ENCODE measurements around the gene GPR143.

GPR143 gene

GRCh38 chrX:9759337-9759736 is 6.3 kb downstream of the GPR143 start:
- no peaks in the 10 kb centered on the region for H3K4me1 Mint-ChIP-seq
- peaks cover 55% of the 10 kb centered on the region for H3K9me3 Mint-ChIP-seq
- peaks cover 15% of the 10 kb centered on the region for H3K36me3 Mint-ChIP-seq (ENCODE audit: low read depth)
- H3K27ac Mint-ChIP-seq: no peak overlapping the region
- H3K4me3 Mint-ChIP-seq: no peak overlapping the region
- DNase-seq: no peak
- H3K27me3 Mint-ChIP-seq (ENCODE audit: low read depth, poor library complexity): peaks cover 4% of the 10 kb centered on the region
- TF ChIP-seq CTCF (IDR thresholded peaks at IDR 0.05): no peak

- no peak for TF ChIP-seq CTCF (IDR thresholded peaks at IDR 0.05)
- no peaks in the 10 kb centered on the region for H3K4me1 Mint-ChIP-seq
- H3K27me3 Mint-ChIP-seq (ENCODE audit: low read depth, poor library complexity): no peaks in the 10 kb centered on the region
- no peak overlapping the region for H3K4me3 Mint-ChIP-seq
- peaks cover 53% of the 10 kb centered on the region for H3K9me3 Mint-ChIP-seq
- peaks cover 11% of the 10 kb centered on the region for H3K36me3 Mint-ChIP-seq (ENCODE audit: low read depth)
- no peak for DNase-seq
- no peak overlapping the region for H3K27ac Mint-ChIP-seq
Measured at GRCh38 chrX:9758021-9758638, 7.5 kb downstream of the GPR143 start.

GRCh38 chrX:9757366-9757765 is 8.3 kb downstream of the GPR143 start:
- Mint-ChIP-seq H3K9me3 (peaks cover 52% of the 10 kb centered on the region), H3K27ac (no peak overlapping the region), H3K27me3 (ENCODE audit: low read depth, poor library complexity) (peaks cover 2% of the 10 kb centered on the region), H3K4me3 (no peak overlapping the region), H3K36me3 (ENCODE audit: low read depth) (peaks cover 11% of the 10 kb centered on the region), H3K4me1 (no peaks in the 10 kb centered on the region)
- no peak for DNase-seq
- no peak for TF ChIP-seq CTCF (IDR thresholded peaks at IDR 0.05)

GRCh38 chrX:9749146-9749692 is 16.4 kb downstream of the GPR143 start:
- Mint-ChIP-seq H3K9me3 (peaks cover 49% of the 10 kb centered on the region), H3K27me3 (ENCODE audit: low read depth, poor library complexity) (peaks cover 3% of the 10 kb centered on the region), H3K4me3 (no peak overlapping the region), H3K27ac (no peak overlapping the region), H3K4me1 (peaks cover 22% of the 10 kb centered on the region), H3K36me3 (ENCODE audit: low read depth) (peaks cover 8% of the 10 kb centered on the region)
- no peak for TF ChIP-seq CTCF (IDR thresholded peaks at IDR 0.05)
- DNase-seq: no peak

- H3K36me3 Mint-ChIP-seq (ENCODE audit: low read depth): peaks cover 15% of the 10 kb centered on the region
- peaks cover 22% of the 10 kb centered on the region for H3K4me1 Mint-ChIP-seq
- H3K27me3 Mint-ChIP-seq (ENCODE audit: low read depth, poor library complexity): peaks cover 3% of the 10 kb centered on the region
- peaks cover 50% of the 10 kb centered on the region for H3K9me3 Mint-ChIP-seq
- H3K4me3 Mint-ChIP-seq: no peak overlapping the region
- TF ChIP-seq CTCF (IDR thresholded peaks at IDR 0.05): no peak
- DNase-seq: no peak
- no peak overlapping the region for H3K27ac Mint-ChIP-seq
Measured at GRCh38 chrX:9747644-9748043, 18.0 kb downstream of the GPR143 start.

Data from nephron progenitor cell (in vitro differentiated cells).